ENCODE measurements around the gene OR10G7. TPM values are rescaled to one million over a fixed set of nuclear protein-coding genes. Genes with fewer than 3 reads are reported as not detected.

Gene OR10G7, protein sequence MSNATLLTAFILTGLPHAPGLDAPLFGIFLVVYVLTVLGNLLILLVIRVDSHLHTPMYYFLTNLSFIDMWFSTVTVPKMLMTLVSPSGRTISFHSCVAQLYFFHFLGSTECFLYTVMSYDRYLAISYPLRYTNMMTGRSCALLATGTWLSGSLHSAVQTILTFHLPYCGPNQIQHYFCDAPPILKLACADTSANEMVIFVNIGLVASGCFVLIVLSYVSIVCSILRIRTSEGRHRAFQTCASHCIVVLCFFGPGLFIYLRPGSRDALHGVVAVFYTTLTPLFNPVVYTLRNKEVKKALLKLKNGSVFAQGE
- total RNA-seq (not detected), polyA plus RNA-seq (not detected)
- long read RNA-seq, donor 1: 0 reads
- long read RNA-seq, donor 2: 0 reads
- long read RNA-seq, donor 3: 0 reads
- long read RNA-seq, donor 4: 0 reads
- long read RNA-seq, donor 5: 0 reads
- long read RNA-seq, donor 6: 0 reads
- long read RNA-seq, donor 7: 0 reads
- long read RNA-seq, donor 8: 0 reads
- long read RNA-seq, donor 9: 0 reads
- long read RNA-seq, donor 10: 0 reads

DNA sequence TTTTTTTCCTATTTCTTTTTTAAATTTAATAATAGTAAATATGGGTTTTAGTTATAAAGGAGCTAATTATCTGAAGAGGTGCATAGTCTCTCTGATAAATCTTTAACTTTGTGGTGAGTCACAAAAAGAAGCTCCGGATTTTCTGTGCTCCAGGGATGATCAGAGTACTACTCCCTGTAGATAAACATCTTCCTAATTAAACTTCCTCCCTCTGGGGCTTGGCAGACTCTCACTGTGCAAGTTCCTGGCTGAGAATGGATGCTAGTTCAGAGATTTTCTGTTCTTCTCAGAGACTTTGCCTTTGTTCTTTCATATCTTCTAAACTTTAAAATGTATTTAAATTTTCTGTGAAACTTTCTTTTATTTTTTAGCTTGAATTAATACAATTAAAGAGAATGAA is at the start of gene OR10G7:
Gene OR10G7 (minus strand): TSS at position 72 of the 400 bp plus-strand sequence. CDS start 2,324 bp downstream, outside the sequence.
- intact Hi-C loops (cut with DNase I; ENCODE audit: low total_unique reads): no loop called here
- H3K36me3 ChIP-seq: no peaks in the 10 kb centered on the region
- TF ChIP-seq POLR2AphosphoS5 (IDR thresholded peaks at IDR 0.05) (no peak), POLR2A (IDR thresholded peaks at IDR 0.05) (no peak), EP300 (IDR thresholded peaks at IDR 0.05) (no peak)
- TF ChIP-seq, protein P1, sequence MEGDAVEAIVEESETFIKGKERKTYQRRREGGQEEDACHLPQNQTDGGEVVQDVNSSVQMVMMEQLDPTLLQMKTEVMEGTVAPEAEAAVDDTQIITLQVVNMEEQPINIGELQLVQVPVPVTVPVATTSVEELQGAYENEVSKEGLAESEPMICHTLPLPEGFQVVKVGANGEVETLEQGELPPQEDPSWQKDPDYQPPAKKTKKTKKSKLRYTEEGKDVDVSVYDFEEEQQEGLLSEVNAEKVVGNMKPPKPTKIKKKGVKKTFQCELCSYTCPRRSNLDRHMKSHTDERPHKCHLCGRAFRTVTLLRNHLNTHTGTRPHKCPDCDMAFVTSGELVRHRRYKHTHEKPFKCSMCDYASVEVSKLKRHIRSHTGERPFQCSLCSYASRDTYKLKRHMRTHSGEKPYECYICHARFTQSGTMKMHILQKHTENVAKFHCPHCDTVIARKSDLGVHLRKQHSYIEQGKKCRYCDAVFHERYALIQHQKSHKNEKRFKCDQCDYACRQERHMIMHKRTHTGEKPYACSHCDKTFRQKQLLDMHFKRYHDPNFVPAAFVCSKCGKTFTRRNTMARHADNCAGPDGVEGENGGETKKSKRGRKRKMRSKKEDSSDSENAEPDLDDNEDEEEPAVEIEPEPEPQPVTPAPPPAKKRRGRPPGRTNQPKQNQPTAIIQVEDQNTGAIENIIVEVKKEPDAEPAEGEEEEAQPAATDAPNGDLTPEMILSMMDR (IDR thresholded peaks at IDR 0.05): no peak
- H3K4me1 ChIP-seq: no peaks in the 10 kb centered on the region
- no peak within 1 kb of the TSS for H3K4me3 ChIP-seq
- no peak for DNase-seq
- no peaks in the 10 kb centered on the region for H3K9me3 ChIP-seq
- H3K27ac ChIP-seq: no peak within 1 kb of the TSS
- WGBS, 5 donors: 0 to 8% (median 2%) methylated on average over 1 of the region's 1 CpG
- H3K27me3 ChIP-seq: no peaks in the 10 kb centered on the region

DNA sequence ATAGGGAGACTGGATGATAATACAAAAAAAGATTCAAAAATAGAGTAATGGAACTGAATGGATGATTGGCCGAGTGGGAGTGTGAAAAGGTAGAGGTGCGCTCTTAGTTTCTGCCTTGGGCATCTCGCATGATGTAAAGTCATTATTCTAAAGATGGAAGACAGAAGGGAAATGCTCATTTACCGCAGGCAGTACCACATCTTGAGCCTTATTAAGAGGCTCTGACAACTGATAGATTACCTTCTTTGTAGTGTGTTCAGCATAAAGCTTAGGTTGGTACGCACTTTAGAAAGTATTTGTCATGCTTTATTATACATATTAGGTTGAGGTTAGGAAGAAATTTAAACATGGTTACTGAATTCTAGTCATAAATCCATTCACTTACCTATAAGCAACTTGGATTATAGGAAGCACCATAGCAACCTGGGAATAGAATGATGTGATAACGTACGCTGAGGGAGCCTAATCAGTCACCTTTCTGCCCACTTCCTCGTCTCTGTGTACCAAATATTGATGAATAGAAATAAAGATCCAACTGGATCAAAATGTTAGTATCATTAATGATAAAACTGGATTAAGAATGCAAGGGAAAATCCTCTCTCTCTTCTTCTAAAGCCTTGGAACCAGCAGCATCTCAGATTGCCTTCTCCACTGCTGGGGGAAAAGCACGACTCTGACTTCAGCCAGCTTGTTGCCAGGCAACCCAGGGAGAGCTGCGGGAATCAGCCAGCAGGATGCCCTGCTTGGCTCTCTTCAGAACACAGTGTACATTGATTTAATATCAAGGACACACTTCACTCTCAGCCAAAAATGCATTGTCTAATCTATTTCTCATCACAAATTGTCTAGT is 45.1 kb upstream of the OR10G7 start:
- H3K4me1 ChIP-seq: no peaks in the 10 kb centered on the region

DNA sequence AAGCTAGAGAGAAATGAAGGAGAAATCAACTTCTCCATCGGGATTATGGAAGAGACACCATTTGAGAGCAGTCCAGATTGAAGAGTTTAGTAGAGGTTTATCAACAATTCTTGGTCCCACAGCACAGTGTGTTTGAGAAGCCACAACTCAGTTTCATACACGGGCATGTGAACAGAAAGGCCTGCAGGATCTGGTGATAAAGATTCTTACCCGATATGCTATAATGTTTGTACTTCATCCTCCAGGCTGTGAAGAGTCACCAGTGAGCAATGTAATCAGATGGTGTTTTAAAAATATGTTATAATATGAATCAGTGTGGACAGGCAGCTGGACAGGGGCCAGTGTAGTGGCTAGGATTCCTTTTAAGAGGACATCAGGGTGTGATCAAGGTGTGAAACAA is 44.5 kb upstream of the OR10G7 start:
- DNase-seq: no peak
- H3K36me3 ChIP-seq: no peaks in the 10 kb centered on the region
- no peak overlapping the region for H3K27ac ChIP-seq
- intact Hi-C loops (cut with DNase I; ENCODE audit: low total_unique reads): no loop called here
- H3K4me3 ChIP-seq: no peak overlapping the region
- no peaks in the 10 kb centered on the region for H3K27me3 ChIP-seq
- no peak for TF ChIP-seq POLR2A (IDR thresholded peaks at IDR 0.05)
- TF ChIP-seq, protein P1 (IDR thresholded peaks at IDR 0.05): no peak
- TF ChIP-seq POLR2AphosphoS5 (IDR thresholded peaks at IDR 0.05): no peak
- TF ChIP-seq EP300 (IDR thresholded peaks at IDR 0.05): no peak
- no peaks in the 10 kb centered on the region for H3K4me1 ChIP-seq
- 63 to 73% (median 70%) methylated on average over 3 of the region's 3 CpGs for WGBS, 5 donors
- no peaks in the 10 kb centered on the region for H3K9me3 ChIP-seq

More for the DNA sequence above, 45.1 kb upstream of the OR10G7 start:
- WGBS, 5 donors: 30 to 53% (median 42%) methylated on average over 10 of the region's 10 CpGs
- Histone ChIP-seq H3K9me3 (no peaks in the 10 kb centered on the region), H3K27me3 (no peaks in the 10 kb centered on the region), H3K36me3 (no peaks in the 10 kb centered on the region), H3K27ac (no peak overlapping the region), H3K4me3 (no peak overlapping the region)
- TF ChIP-seq EP300 (IDR thresholded peaks at IDR 0.05): no peak
- peak in 1 of 2 donors; percentile 58 for DNase-seq
- intact Hi-C loops (cut with DNase I; ENCODE audit: low total_unique reads): no loop called here

DNA sequence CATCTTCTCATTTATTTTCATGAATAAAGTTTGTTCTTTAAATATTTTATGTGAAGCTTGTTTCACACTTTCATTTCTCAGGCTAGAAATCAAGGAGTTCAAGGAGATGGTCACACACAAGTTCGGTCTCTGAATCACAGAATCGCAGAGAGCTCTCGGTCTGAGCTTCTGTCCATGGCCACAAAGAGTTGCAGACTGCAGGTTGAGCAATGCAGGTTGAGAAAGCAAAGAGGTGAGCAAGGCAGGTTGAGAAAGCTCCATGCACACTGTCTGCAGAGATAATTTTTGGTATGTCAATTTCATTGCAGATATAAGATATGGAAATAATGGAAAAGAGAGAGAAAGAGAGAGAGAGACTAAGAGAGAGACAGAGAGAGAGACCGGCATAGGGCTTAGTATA is 41.2 kb upstream of the OR10G7 start:
- peaks cover 0 to 19% (median 0%) of the 10 kb centered on the region in 3 donors for H3K27me3 ChIP-seq
- no peak overlapping the region for H3K27ac ChIP-seq
- no peaks in the 10 kb centered on the region for H3K4me1 ChIP-seq
- intact Hi-C loops (cut with DNase I; ENCODE audit: low total_unique reads): no loop called here
- 81 to 87% (median 86%) methylated on average over 4 of the region's 4 CpGs for WGBS, 5 donors
- H3K36me3 ChIP-seq: no peaks in the 10 kb centered on the region
- TF ChIP-seq POLR2AphosphoS5 (IDR thresholded peaks at IDR 0.05) (no peak), POLR2A (IDR thresholded peaks at IDR 0.05) (no peak), EP300 (IDR thresholded peaks at IDR 0.05) (no peak)
- TF ChIP-seq, protein P1 (IDR thresholded peaks at IDR 0.05): no peak
- H3K9me3 ChIP-seq: no peaks in the 10 kb centered on the region
- DNase-seq: no peak
- no peak overlapping the region for H3K4me3 ChIP-seq
